ENCODE data around the gene RSRP1. TPM values are rescaled to one million over a fixed set of nuclear protein-coding genes. Genes with fewer than 3 reads are reported as not detected.
"Not testable (repeated sequence)": the region's sequence is repeated elsewhere in the genome, so short reads cannot be mapped to it uniquely, and the experiment has no call there.

Gene RSRP1
- total RNA-seq (2012; rRNA removed): 89.8 and 100 TPM in 2 replicates

GRCh38 chr1:25247024-25247828 is at the start of gene RSRP1:
RSRP1 (minus strand) TSS chr1:25247454; CDS start chr1:25246963, 491 bp downstream.
- no peaks in the 10 kb centered on the region for H3K9me3 ChIP-seq (replicated peaks; ENCODE audit: low read length)

GRCh38 chr1:25296501-25296900 is 49.2 kb upstream of the RSRP1 start:
- H3K27me3 ChIP-seq (ENCODE audit: control insufficient read depth, insufficient read depth, low read length); H3K4me3 ChIP-seq (ENCODE audit: low read length); H3K4me1 ChIP-seq (ENCODE audit: control insufficient read depth, insufficient read depth, low read length); H3K9ac ChIP-seq (ENCODE audit: low read depth, low read length); H3K36me3 ChIP-seq (ENCODE audit: insufficient read depth, low read length); H3K9me3 ChIP-seq (replicated peaks; ENCODE audit: low read length); H3K4me2 ChIP-seq (ENCODE audit: low read length): not testable (repeated sequence)

More at GRCh38 chr1:25247024-25247828, at the start of gene RSRP1:
- H3K27me3 ChIP-seq (ENCODE audit: control insufficient read depth, insufficient read depth, low read length): no peaks in the 10 kb centered on the region
- peaks cover 46% of the 10 kb centered on the region for H3K36me3 ChIP-seq (ENCODE audit: insufficient read depth, low read length)
- H3K9ac ChIP-seq (ENCODE audit: low read depth, low read length): peak within 1 kb of the TSS; percentile 99
- peaks cover 23% of the 10 kb centered on the region for H3K4me1 ChIP-seq (ENCODE audit: control insufficient read depth, insufficient read depth, low read length)
- H3K4me2 ChIP-seq (ENCODE audit: low read length): peak within 1 kb of the TSS; percentile 97
- H3K4me3 ChIP-seq (ENCODE audit: low read length): peak within 1 kb of the TSS; percentile 88

GRCh38 chr1:25294889-25295826 is 47.9 kb upstream of the RSRP1 start:
- H3K4me1 ChIP-seq (ENCODE audit: control insufficient read depth, insufficient read depth, low read length); H3K9me3 ChIP-seq (replicated peaks; ENCODE audit: low read length); H3K4me2 ChIP-seq (ENCODE audit: low read length); H3K9ac ChIP-seq (ENCODE audit: low read depth, low read length); H3K27me3 ChIP-seq (ENCODE audit: control insufficient read depth, insufficient read depth, low read length); H3K4me3 ChIP-seq (ENCODE audit: low read length); H3K36me3 ChIP-seq (ENCODE audit: insufficient read depth, low read length): not testable (repeated sequence)

GRCh38 chr1:25293426-25293825 is 46.2 kb upstream of the RSRP1 start:
- H3K4me2 ChIP-seq (ENCODE audit: low read length); H3K4me3 ChIP-seq (ENCODE audit: low read length); H3K9me3 ChIP-seq (replicated peaks; ENCODE audit: low read length); H3K36me3 ChIP-seq (ENCODE audit: insufficient read depth, low read length); H3K27me3 ChIP-seq (ENCODE audit: control insufficient read depth, insufficient read depth, low read length); H3K4me1 ChIP-seq (ENCODE audit: control insufficient read depth, insufficient read depth, low read length); H3K9ac ChIP-seq (ENCODE audit: low read depth, low read length): not testable (repeated sequence)

- H3K4me3 ChIP-seq (ENCODE audit: low read length); H3K9ac ChIP-seq (ENCODE audit: low read depth, low read length); H3K27me3 ChIP-seq (ENCODE audit: control insufficient read depth, insufficient read depth, low read length); H3K36me3 ChIP-seq (ENCODE audit: insufficient read depth, low read length); H3K4me1 ChIP-seq (ENCODE audit: control insufficient read depth, insufficient read depth, low read length); H3K9me3 ChIP-seq (replicated peaks; ENCODE audit: low read length): not testable (repeated sequence)
- H3K4me2 ChIP-seq (ENCODE audit: low read length): peak overlapping the region; percentile 20
Observed at GRCh38 chr1:25290043-25290442, 42.8 kb upstream of the RSRP1 start.

- not testable (repeated sequence) for H3K4me3 ChIP-seq (ENCODE audit: low read length); H3K4me1 ChIP-seq (ENCODE audit: control insufficient read depth, insufficient read depth, low read length); H3K4me2 ChIP-seq (ENCODE audit: low read length); H3K36me3 ChIP-seq (ENCODE audit: insufficient read depth, low read length); H3K27me3 ChIP-seq (ENCODE audit: control insufficient read depth, insufficient read depth, low read length); H3K9ac ChIP-seq (ENCODE audit: low read depth, low read length); H3K9me3 ChIP-seq (replicated peaks; ENCODE audit: low read length)
Observed at GRCh38 chr1:25288573-25289101, 41.4 kb upstream of the RSRP1 start.

- H3K9ac ChIP-seq (ENCODE audit: low read depth, low read length); H3K4me3 ChIP-seq (ENCODE audit: low read length); H3K27me3 ChIP-seq (ENCODE audit: control insufficient read depth, insufficient read depth, low read length): not testable (repeated sequence)
Observed at GRCh38 chr1:25287164-25287563, 39.9 kb upstream of the RSRP1 start.

GRCh38 chr1:25285862-25286261 is 38.6 kb upstream of the RSRP1 start:
- H3K36me3 ChIP-seq (ENCODE audit: insufficient read depth, low read length); H3K27me3 ChIP-seq (ENCODE audit: control insufficient read depth, insufficient read depth, low read length); H3K4me2 ChIP-seq (ENCODE audit: low read length); H3K9me3 ChIP-seq (replicated peaks; ENCODE audit: low read length); H3K4me1 ChIP-seq (ENCODE audit: control insufficient read depth, insufficient read depth, low read length); H3K4me3 ChIP-seq (ENCODE audit: low read length); H3K9ac ChIP-seq (ENCODE audit: low read depth, low read length): not testable (repeated sequence)

More at GRCh38 chr1:25287164-25287563, 39.9 kb upstream of the RSRP1 start:
- H3K4me1 ChIP-seq (ENCODE audit: control insufficient read depth, insufficient read depth, low read length); H3K4me2 ChIP-seq (ENCODE audit: low read length); H3K36me3 ChIP-seq (ENCODE audit: insufficient read depth, low read length); H3K9me3 ChIP-seq (replicated peaks; ENCODE audit: low read length): not testable (repeated sequence)

GRCh38 chr1:25279693-25280111 is 32.4 kb upstream of the RSRP1 start:
- H3K4me2 ChIP-seq (ENCODE audit: low read length); H3K9me3 ChIP-seq (replicated peaks; ENCODE audit: low read length); H3K27me3 ChIP-seq (ENCODE audit: control insufficient read depth, insufficient read depth, low read length); H3K4me1 ChIP-seq (ENCODE audit: control insufficient read depth, insufficient read depth, low read length); H3K4me3 ChIP-seq (ENCODE audit: low read length); H3K36me3 ChIP-seq (ENCODE audit: insufficient read depth, low read length); H3K9ac ChIP-seq (ENCODE audit: low read depth, low read length): not testable (repeated sequence)

- H3K4me2 ChIP-seq (ENCODE audit: low read length); H3K9ac ChIP-seq (ENCODE audit: low read depth, low read length); H3K27me3 ChIP-seq (ENCODE audit: control insufficient read depth, insufficient read depth, low read length); H3K4me3 ChIP-seq (ENCODE audit: low read length); H3K36me3 ChIP-seq (ENCODE audit: insufficient read depth, low read length); H3K4me1 ChIP-seq (ENCODE audit: control insufficient read depth, insufficient read depth, low read length); H3K9me3 ChIP-seq (replicated peaks; ENCODE audit: low read length): not testable (repeated sequence)
Observed at GRCh38 chr1:25278790-25279189, 31.5 kb upstream of the RSRP1 start.

- H3K36me3 ChIP-seq (ENCODE audit: insufficient read depth, low read length); H3K4me1 ChIP-seq (ENCODE audit: control insufficient read depth, insufficient read depth, low read length); H3K4me2 ChIP-seq (ENCODE audit: low read length); H3K4me3 ChIP-seq (ENCODE audit: low read length); H3K9me3 ChIP-seq (replicated peaks; ENCODE audit: low read length); H3K27me3 ChIP-seq (ENCODE audit: control insufficient read depth, insufficient read depth, low read length); H3K9ac ChIP-seq (ENCODE audit: low read depth, low read length): not testable (repeated sequence)
Observed at GRCh38 chr1:25278358-25278757, 31.1 kb upstream of the RSRP1 start.

Measured in skeletal muscle satellite cell (primary cell).